ENCODE data around the gene LMO1. TPM values are rescaled to one million over a fixed set of nuclear protein-coding genes. Genes with fewer than 3 reads are reported as not detected.

LMO1 gene
- total and polyA plus RNA-seq, 8 donors: 0.65 TPM; not detected in 7

GRCh38 chr11:8223513-8223900 lies 40.2 kb downstream of the LMO1 start:
- no peaks in the 10 kb centered on the region for H3K27me3 ChIP-seq
- no peak overlapping the region for H3K4me3 ChIP-seq
- WGBS, 5 donors: 76 to 90% (median 84%) methylated on average over 6 of the region's 6 CpGs
- DNase-seq: no peak
- H3K27ac ChIP-seq: no peak overlapping the region
- no peaks in the 10 kb centered on the region for H3K36me3 ChIP-seq
- intact Hi-C loops (cut with DNase I; ENCODE audit: low total_unique reads): loop anchor here (5.0 kb wide), 1 partner anchor 344 kb away; no protein-coding TSS in a partner anchor
- TF ChIP-seq POLR2A (IDR thresholded peaks at IDR 0.05) (no peak), EP300 (IDR thresholded peaks at IDR 0.05) (no peak), POLR2AphosphoS5 (IDR thresholded peaks at IDR 0.05) (no peak)
- TF ChIP-seq, protein P1, sequence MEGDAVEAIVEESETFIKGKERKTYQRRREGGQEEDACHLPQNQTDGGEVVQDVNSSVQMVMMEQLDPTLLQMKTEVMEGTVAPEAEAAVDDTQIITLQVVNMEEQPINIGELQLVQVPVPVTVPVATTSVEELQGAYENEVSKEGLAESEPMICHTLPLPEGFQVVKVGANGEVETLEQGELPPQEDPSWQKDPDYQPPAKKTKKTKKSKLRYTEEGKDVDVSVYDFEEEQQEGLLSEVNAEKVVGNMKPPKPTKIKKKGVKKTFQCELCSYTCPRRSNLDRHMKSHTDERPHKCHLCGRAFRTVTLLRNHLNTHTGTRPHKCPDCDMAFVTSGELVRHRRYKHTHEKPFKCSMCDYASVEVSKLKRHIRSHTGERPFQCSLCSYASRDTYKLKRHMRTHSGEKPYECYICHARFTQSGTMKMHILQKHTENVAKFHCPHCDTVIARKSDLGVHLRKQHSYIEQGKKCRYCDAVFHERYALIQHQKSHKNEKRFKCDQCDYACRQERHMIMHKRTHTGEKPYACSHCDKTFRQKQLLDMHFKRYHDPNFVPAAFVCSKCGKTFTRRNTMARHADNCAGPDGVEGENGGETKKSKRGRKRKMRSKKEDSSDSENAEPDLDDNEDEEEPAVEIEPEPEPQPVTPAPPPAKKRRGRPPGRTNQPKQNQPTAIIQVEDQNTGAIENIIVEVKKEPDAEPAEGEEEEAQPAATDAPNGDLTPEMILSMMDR (IDR thresholded peaks at IDR 0.05): no peak
- H3K4me1 ChIP-seq: peaks cover 0 to 6% (median 3%) of the 10 kb centered on the region in 4 donors
- H3K9me3 ChIP-seq: no peaks in the 10 kb centered on the region

DNA sequence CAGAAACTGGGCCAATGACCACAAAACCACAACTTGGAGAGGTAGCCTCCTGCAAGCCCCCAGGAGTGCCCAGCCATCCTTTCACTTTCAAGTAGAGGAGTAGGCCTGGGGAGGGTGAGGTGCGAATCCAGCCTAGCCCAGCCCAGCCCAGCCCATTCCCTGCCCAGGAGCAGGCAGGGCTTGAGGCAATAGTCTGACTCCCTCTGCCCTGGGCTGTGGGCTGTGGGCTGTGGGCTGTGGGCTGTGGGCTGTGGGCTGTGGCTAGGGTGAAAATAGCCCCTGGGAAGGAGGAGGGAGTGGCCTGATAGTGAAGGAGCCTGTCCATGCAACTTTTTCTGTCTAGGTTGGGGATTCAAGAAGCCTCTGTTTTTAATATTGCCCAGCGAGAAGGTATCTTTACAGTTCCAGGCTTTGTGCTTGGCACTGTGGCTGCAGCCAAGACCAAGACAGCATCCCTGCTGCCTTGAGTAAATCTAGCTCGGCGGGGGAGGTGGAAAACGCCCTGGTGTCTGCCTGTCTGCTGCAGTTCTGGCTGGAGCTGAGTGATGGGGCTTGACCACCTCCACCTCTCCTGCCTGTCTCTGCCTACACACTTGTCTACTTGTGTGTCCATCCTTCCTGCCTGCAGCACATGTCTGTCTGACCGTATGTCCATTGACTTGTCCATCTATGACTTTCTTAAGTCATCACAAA lies 40.7 kb downstream of the LMO1 start:
- DNase-seq: no peak
- H3K27me3 ChIP-seq: no peaks in the 10 kb centered on the region
- no peak overlapping the region for H3K4me3 ChIP-seq
- H3K36me3 ChIP-seq: no peaks in the 10 kb centered on the region
- no peak overlapping the region for H3K27ac ChIP-seq
- WGBS, 5 donors: 70 to 82% (median 72%) methylated on average over 4 to 6 of the region's 6 CpGs
- intact Hi-C loops (cut with DNase I; ENCODE audit: low total_unique reads): loop anchor here (5.0 kb wide), 1 partner anchor 344 kb away; no protein-coding TSS in a partner anchor
- no peaks in the 10 kb centered on the region for H3K9me3 ChIP-seq
- peaks cover 0 to 6% (median 3%) of the 10 kb centered on the region in 4 donors for H3K4me1 ChIP-seq
- TF ChIP-seq POLR2A (IDR thresholded peaks at IDR 0.05) (no peak), EP300 (IDR thresholded peaks at IDR 0.05) (no peak), POLR2AphosphoS5 (IDR thresholded peaks at IDR 0.05) (no peak)
- TF ChIP-seq, protein P1 (IDR thresholded peaks at IDR 0.05): no peak

- H3K27me3 ChIP-seq: peaks cover 0 to under 1% (median 0%) of the 10 kb centered on the region in 3 donors
- intact Hi-C loops (cut with DNase I; ENCODE audit: low total_unique reads): loop anchor here (5.0 kb wide), 1 partner anchor 345 kb away; no protein-coding TSS in a partner anchor
- H3K4me1 ChIP-seq: peaks cover 0 to 6% (median 3%) of the 10 kb centered on the region in 4 donors
- no peaks in the 10 kb centered on the region for H3K36me3 ChIP-seq
- H3K9me3 ChIP-seq: no peaks in the 10 kb centered on the region
- no peak overlapping the region for H3K4me3 ChIP-seq
- 64 to 86% (median 75%) methylated on average over 7 to 8 of the region's 8 CpGs for WGBS, 5 donors
- H3K27ac ChIP-seq: no peak overlapping the region
- DNase-seq: no peak
- TF ChIP-seq, protein P1 (IDR thresholded peaks at IDR 0.05): no peak
- TF ChIP-seq POLR2AphosphoS5 (IDR thresholded peaks at IDR 0.05) (no peak), POLR2A (IDR thresholded peaks at IDR 0.05) (no peak), EP300 (IDR thresholded peaks at IDR 0.05) (no peak)
Measured at GRCh38 chr11:8221917-8222495, 41.7 kb downstream of the LMO1 start.

- H3K9me3 ChIP-seq: no peaks in the 10 kb centered on the region
- peaks cover 0 to 6% (median 3%) of the 10 kb centered on the region in 4 donors for H3K4me1 ChIP-seq
- H3K4me3 ChIP-seq: no peak overlapping the region
- peak in 1 of 2 donors; percentile 53 for DNase-seq
- 83 to 91% (median 86%) methylated on average over 7 to 8 of the region's 8 CpGs for WGBS, 5 donors
- TF ChIP-seq POLR2AphosphoS5 (IDR thresholded peaks at IDR 0.05): no peak
- TF ChIP-seq EP300 (IDR thresholded peaks at IDR 0.05): no peak
- H3K27ac ChIP-seq: no peak overlapping the region
- H3K27me3 ChIP-seq: peaks cover 0 to 4% (median 0%) of the 10 kb centered on the region in 3 donors
- no peaks in the 10 kb centered on the region for H3K36me3 ChIP-seq
- intact Hi-C loops (cut with DNase I; ENCODE audit: low total_unique reads): loop anchor here (5.0 kb wide), 1 partner anchor 346 kb away; no protein-coding TSS in a partner anchor
Measured at GRCh38 chr11:8221046-8221723, 42.5 kb downstream of the LMO1 start.
